ENCODE measurements around the gene MAP2K6. TPM values are rescaled to one million over a fixed set of nuclear protein-coding genes. Genes with fewer than 3 reads are reported as not detected.

MAP2K6 gene
- total and polyA plus RNA-seq, 8 donors: 1.0 to 25.5 (median 4.6) TPM; not detected in 1

DNA sequence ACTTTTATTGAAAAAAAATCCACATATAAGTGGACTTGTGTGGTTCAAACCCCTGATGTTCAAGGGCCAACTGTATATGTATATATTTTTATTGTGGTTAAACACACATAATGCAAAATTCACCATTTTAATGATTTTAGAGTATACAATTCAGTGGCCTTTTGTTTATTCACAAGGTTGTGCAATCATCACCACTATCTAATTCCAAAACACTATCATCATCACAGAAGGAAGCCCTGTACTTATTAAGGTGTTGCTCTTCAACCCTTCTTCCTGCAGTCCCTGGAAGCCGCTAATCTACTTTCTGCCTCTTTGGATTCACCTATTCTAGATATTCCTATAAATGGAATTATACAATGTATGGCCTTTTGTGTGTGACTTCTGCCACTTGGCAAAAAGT, 23.0 kb downstream of the MAP2K6 start:
- 95 to 100% (median 100%) methylated on average over 1 of the region's 1 CpG for WGBS, 5 donors
- TF ChIP-seq EP300 (IDR thresholded peaks at IDR 0.05) (no peak), POLR2A (IDR thresholded peaks at IDR 0.05) (no peak), POLR2AphosphoS5 (IDR thresholded peaks at IDR 0.05) (no peak)
- TF ChIP-seq, protein P1, sequence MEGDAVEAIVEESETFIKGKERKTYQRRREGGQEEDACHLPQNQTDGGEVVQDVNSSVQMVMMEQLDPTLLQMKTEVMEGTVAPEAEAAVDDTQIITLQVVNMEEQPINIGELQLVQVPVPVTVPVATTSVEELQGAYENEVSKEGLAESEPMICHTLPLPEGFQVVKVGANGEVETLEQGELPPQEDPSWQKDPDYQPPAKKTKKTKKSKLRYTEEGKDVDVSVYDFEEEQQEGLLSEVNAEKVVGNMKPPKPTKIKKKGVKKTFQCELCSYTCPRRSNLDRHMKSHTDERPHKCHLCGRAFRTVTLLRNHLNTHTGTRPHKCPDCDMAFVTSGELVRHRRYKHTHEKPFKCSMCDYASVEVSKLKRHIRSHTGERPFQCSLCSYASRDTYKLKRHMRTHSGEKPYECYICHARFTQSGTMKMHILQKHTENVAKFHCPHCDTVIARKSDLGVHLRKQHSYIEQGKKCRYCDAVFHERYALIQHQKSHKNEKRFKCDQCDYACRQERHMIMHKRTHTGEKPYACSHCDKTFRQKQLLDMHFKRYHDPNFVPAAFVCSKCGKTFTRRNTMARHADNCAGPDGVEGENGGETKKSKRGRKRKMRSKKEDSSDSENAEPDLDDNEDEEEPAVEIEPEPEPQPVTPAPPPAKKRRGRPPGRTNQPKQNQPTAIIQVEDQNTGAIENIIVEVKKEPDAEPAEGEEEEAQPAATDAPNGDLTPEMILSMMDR (IDR thresholded peaks at IDR 0.05): no peak
- no peaks in the 10 kb centered on the region for H3K27me3 ChIP-seq
- peaks cover 0 to 13% (median 9%) of the 10 kb centered on the region in 4 donors for H3K4me1 ChIP-seq
- H3K36me3 ChIP-seq: no peaks in the 10 kb centered on the region
- peaks cover 0 to 14% (median 5%) of the 10 kb centered on the region in 4 donors for H3K9me3 ChIP-seq
- H3K4me3 ChIP-seq: no peak overlapping the region
- intact Hi-C loops (cut with DNase I; ENCODE audit: low total_unique reads): no loop called here
- DNase-seq: no peak
- no peak overlapping the region for H3K27ac ChIP-seq

DNA sequence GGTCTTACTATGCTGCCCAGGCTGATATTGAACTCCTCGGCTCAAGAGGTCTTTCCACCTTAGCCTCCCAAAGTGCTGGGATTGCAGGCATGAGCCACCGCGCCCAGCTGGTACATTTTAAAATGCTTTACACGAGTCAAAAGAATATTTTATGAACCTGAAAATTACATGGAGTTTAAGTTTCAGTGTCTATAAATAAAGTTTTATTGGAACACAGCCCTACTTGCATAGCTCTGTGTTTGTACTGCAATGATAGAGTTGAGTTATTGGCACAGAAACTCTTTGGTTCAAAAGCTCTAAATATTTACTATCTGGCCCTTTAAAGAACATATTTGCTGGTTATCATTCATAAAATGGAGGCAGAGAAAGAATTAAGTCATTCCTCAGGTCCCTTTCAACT, 24.3 kb downstream of the MAP2K6 start:
- intact Hi-C loops (cut with DNase I; ENCODE audit: low total_unique reads): no loop called here
- H3K9me3 ChIP-seq: peaks cover 0 to 14% (median 5%) of the 10 kb centered on the region in 4 donors
- H3K27me3 ChIP-seq: no peaks in the 10 kb centered on the region
- H3K27ac ChIP-seq: no peak overlapping the region
- H3K4me1 ChIP-seq: peaks cover 0 to 13% (median 7%) of the 10 kb centered on the region in 4 donors
- DNase-seq: no peak
- no peaks in the 10 kb centered on the region for H3K36me3 ChIP-seq
- TF ChIP-seq POLR2AphosphoS5 (IDR thresholded peaks at IDR 0.05) (no peak), POLR2A (IDR thresholded peaks at IDR 0.05) (no peak), EP300 (IDR thresholded peaks at IDR 0.05) (no peak)
- TF ChIP-seq, protein P1 (IDR thresholded peaks at IDR 0.05): no peak
- no peak overlapping the region for H3K4me3 ChIP-seq
- 75 to 94% (median 94%) methylated on average over 4 of the region's 4 CpGs for WGBS, 5 donors

DNA sequence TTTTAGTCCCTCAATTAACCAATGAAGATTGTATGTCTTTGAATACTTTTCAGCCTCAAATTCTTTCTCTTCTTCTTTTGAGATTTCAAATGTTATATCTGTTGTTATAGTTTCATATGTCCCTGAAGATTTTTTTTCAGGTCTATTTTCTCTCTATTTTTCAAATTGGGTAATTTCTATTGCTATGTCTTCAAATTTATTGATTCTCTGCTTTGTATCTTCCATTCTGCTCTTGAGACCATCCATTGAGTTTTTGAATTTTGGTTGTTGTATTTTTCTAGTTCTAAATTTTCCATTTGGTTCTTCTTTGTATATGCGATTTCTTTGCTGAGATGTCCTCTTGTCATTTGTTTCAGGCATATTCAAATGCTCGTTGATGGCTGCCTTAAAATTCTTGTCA, 26.7 kb downstream of the MAP2K6 start:
- WGBS, 5 donors: 97 to 99% (median 97%) methylated on average over 2 of the region's 2 CpGs
- H3K27ac ChIP-seq: no peak overlapping the region
- H3K9me3 ChIP-seq: peaks cover 0 to 14% (median 5%) of the 10 kb centered on the region in 4 donors
- no peaks in the 10 kb centered on the region for H3K36me3 ChIP-seq
- DNase-seq: no peak
- TF ChIP-seq POLR2A (IDR thresholded peaks at IDR 0.05) (no peak), POLR2AphosphoS5 (IDR thresholded peaks at IDR 0.05) (no peak), EP300 (IDR thresholded peaks at IDR 0.05) (no peak)
- TF ChIP-seq, protein P1 (IDR thresholded peaks at IDR 0.05): no peak
- intact Hi-C loops (cut with DNase I; ENCODE audit: low total_unique reads): no loop called here
- H3K4me1 ChIP-seq: peaks cover 0 to 2% (median 0%) of the 10 kb centered on the region in 4 donors
- no peak overlapping the region for H3K4me3 ChIP-seq
- H3K27me3 ChIP-seq: no peaks in the 10 kb centered on the region

DNA sequence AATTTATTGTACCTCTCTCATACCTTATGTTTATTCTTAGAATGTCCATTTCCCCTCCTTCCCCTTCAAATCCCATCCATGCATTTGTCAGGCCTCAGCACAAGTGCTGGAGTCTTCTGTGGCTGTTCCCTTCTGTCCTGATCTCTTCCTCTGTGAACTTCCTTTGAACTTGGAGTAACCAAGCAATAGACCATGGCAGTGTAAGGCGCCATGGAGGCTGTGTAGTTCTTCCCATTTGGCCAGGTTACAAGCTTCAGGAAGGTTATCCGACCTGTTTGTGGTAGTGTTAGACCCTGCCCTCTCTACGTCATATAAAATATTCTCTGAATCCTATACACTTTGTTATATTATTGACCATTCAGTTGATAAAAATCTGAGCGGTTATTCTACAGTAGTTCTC, 28.6 kb downstream of the MAP2K6 start:
- 84 to 96% (median 93%) methylated on average over 4 of the region's 4 CpGs for WGBS, 5 donors
- intact Hi-C loops (cut with DNase I; ENCODE audit: low total_unique reads): no loop called here
- DNase-seq: no peak

More for the DNA sequence above, 28.6 kb downstream of the MAP2K6 start:
- Histone ChIP-seq H3K4me1 (peaks cover 0 to 10% (median 5%) of the 10 kb centered on the region in 4 donors), H3K27ac (no peak overlapping the region), H3K4me3 (no peak overlapping the region), H3K36me3 (no peaks in the 10 kb centered on the region), H3K9me3 (peaks cover 0 to 14% (median 5%) of the 10 kb centered on the region in 4 donors), H3K27me3 (no peaks in the 10 kb centered on the region)
- TF ChIP-seq EP300 (IDR thresholded peaks at IDR 0.05) (no peak), POLR2A (IDR thresholded peaks at IDR 0.05) (no peak), POLR2AphosphoS5 (IDR thresholded peaks at IDR 0.05) (no peak)
- TF ChIP-seq, protein P1 (IDR thresholded peaks at IDR 0.05): no peak
